T-helper 9 cell (primary cell): ENCODE measurements around the gene EAF1.
"Not testable (repeated sequence)": the region's sequence is repeated elsewhere in the genome, so short reads cannot be mapped to it uniquely, and the experiment has no call there.

Experiments
- DNase-seq: peaks from one replicate; pipeline ENCODE4 v3.0.0-alpha.2; 2020

The EAF1 gene

DNA sequence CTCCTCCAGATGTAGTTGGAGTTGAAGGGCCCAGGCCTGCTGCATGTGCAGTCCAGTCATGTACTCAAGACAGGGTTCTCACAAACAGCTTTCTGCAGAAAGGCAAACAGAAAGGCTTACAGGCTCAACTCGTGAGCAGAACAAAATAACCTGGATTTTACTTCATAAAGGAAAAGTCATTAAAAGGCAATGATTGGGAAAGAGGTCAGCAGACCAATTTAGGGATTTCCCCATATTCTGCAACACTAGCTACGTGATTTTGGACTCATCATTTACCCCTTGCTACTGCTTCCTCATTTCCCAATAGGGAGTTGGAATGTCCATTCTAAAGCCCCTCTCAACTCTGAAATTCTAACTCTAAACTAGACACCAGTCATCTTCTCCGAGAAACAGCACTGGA lies 18.2 kb upstream of the EAF1 start:
- no peak for DNase-seq

DNA sequence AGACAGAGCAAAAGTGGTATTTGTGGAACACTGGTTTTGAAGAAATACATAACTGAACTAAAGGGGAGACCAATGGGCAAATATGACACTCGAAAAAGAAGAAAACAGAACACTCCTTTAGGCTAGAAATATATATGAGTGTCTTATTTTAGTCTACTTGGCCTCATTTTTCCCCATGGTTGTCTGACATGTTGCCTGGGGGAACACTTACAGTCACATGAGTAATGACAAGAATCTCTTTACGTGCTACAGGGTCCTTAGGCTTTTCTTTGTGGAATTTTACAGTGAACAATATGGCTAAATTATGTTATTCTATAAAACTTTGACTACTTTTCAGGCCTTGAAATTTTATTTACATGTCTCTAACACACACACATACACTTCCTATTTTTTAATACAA lies 17.6 kb upstream of the EAF1 start:
- no peak for DNase-seq

DNA sequence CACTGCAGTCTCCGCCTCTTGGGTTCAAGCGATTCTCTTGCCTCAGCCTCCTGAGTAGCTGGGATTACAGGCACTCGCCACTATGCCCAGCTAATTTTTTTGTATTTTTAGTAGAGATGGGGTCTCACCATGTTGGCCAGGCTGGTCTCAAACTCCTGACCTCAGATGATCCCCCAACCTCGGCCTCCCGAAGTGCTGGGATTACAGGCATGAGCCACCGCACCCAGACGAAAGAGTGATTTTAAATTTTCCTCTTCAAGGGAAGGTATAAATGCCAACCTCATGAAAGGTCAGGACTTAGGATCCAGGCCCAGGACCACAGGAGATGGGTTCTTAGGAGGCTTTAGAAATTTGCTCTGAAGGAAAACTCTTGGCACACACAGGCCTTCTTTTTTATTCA lies 16.4 kb upstream of the EAF1 start:
- not testable (repeated sequence) for DNase-seq

DNA sequence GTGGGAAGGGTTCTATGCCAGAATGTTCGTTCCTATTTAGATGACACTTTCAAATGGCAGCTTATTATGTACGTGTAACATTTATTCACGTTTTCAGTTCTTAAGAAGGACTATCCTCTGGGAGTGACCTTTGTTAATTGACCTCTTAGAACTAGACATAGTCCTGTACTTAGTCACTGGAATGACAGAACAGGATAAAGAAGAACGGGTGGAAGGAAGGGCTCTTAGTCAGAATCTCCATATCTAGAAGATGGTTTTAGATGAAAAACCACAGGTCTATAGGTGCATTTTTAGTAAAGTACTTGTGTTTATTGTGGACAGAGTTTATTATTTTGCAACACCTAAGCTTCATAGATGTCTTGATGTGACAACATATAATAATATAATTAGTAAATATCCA lies 6.5 kb upstream of the EAF1 start:
- no peak for DNase-seq

DNA sequence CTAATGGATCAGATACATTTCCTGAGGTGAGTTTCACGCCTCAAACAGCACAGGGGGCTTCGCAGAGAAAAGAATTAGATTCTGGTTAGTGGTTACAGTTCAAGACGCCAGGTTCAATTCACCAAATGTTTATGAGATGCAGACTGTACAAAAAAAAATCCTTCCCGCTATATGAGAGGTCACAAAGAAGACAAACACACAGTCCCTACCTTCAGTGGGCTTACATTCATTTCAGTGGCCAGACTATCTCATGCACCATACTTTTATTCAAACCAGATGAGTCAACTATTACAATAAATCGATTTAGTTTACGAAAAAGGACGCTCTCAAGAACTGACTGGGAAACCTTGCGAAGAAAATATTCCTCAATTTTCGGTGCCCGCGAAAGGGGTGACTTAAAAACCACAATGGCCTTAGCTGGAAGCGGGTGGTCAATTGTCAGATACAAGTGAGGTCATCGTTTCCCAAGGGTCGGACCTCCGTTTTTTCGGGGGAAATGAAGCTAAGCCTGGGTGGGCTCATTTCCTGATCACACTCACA lies 749 bp upstream of the EAF1 start:
- DNase-seq: no peak

DNA sequence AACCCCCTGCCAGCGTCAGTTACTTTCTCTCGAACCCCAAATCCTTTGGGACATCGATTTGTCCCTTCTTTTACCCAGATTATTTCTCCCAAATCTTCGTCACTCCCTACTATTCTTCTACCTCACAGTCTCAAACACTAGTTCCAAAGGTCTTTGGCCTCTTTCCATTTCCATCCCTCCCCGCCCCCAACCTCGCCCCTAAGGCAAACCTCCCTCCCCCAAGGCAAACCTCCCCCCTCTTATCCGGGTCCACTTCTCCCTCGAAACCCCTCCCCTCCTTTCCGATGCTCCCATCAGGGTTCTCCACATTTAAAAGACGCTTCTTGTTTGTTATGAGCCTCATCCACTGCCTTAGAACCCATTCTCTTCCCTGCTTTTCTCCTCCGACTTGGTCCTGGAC lies 583 bp downstream of the EAF1 start:
- no peak for DNase-seq

DNA sequence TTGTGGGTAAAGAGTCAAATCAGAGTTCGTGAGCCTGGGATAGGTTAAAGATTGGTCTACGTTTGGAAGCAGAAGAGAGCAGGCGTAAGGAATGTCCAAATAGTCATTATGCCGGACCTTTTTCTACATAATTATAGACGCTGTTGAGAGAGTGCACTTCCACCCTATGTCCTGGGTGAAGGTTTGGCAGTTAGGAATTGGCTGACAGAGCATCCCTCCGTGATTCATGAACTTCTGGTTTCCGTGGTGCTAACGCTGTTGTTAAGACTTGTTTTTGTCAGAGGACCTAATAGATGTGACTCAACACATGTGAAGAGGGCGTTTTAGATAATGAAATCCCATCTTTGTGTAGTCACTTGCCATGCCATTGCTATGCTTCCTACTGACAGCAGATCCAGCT lies 1.1 kb downstream of the EAF1 start:
- DNase-seq: no peak

DNA sequence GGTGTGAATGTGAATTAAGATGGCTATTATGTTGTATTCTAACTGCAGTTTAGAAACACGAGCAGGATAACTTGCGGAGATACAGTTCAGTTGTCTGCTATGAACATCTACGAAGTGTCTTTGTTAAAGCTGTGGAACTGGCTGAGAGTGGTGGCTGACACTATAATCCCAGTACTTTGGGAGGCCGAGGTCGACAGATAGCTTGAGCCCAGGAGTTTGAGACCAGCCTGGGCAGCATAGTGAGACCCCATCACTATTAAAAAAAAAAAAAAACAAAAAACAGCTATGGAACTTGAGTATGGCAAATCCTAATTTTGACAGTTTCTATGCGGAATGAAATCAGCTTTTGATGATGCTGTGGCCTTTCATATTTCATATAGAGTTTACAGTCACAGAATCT lies 1.7 kb downstream of the EAF1 start:
- no peak for DNase-seq

DNA sequence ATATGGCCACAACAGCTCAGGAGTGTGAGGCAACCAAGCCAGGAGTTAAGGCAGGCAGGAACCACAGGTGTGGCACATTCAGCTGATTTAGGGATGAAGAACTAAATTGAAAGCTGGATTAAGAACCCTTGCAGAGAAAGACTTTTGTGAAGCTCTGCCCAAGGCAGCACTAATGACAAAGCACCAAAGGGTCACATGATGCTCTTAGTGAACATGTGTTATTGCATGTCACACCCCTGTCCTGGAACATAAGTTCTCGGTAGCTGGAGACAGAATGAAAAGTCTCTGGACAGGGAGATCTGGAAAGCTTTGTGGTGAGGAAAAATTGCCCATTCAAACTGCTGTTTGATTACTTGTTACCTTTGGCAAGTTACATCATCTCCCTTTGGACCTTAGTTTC lies 3.2 kb downstream of the EAF1 start:
- DNase-seq: no peak

DNA sequence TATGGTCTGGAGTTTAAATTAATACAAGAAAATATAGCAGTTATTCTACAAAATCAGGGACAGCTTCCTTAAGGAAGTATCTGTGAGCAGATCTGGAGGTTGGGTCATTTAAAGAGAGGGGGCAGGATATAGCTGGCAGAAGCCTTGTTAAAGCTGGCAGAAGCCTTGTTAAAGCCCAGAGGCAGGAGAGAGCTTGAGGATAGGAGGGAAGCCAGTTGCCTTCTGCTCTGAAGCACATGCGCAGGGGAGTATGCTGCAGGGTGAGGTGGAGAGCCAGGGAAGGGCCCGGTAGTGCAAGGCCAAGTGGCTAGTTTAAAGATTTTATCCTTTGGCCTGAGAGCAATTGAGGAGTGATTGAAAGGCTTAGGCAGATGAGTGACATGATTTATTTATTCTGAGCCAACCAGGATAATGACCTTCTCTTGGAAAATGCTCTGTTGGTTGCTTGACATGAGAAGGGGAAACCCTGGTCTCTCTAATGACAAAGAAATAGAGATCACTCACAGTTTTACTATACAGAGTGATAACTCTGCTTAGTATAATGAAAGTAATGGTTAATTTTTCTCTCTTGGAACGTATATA lies 3.9 kb downstream of the EAF1 start:
- no peak for DNase-seq

DNA sequence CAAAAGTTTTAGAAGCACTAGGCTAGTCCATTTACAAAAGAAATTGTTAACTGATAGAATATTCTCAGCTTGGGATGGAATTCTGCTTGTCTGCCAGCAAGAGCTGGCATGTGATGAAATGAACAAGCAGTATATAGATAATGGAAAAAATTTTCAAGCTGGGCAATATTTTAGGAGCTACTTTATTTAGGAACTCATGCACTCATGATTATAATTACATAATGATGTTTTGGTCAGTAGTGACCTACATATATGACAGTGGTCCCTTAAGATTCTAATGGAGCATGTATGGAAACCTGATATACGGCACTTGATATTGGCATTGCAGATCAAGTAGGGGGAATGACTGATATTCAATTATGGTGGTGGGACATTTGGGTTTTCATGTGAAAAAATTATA lies 6.1 kb downstream of the EAF1 start:
- DNase-seq: no peak

DNA sequence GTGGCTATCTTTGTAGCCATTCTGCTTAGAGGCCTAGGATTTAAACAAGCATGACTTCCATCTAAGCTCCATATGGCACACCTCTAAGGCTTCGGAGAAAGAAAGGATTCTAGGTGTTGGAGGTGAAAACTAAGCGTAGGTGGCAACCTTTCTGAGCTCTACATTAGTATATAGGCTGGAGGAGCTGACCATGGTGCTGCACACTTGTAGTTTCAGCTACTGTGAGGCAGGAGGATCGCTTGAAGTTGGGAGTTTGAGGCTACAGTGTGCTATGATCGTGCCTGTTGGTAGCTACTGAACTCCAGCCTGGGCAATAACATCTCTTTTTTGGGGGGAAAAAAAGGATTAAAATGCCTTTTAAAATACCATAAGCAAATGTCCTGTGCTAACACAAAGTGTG lies 7.4 kb downstream of the EAF1 start:
- DNase-seq: no peak

DNA sequence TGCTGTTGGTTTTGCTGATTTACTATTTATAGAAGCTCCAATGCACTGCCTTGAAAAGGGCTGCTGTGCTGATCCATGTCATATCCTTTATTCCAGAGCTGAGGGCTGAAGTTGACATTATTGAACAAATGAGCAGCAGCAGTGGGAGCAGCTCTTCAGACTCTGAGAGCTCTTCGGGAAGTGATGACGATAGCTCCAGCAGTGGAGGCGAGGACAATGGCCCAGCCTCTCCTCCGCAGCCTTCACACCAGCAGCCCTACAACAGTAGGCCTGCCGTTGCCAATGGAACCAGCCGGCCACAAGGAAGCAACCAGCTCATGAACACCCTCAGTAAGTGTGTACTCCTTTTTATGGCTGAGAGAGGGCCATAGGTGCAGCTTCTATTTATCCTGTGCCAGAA lies 8.8 kb downstream of the EAF1 start:
- no peak for DNase-seq

DNA sequence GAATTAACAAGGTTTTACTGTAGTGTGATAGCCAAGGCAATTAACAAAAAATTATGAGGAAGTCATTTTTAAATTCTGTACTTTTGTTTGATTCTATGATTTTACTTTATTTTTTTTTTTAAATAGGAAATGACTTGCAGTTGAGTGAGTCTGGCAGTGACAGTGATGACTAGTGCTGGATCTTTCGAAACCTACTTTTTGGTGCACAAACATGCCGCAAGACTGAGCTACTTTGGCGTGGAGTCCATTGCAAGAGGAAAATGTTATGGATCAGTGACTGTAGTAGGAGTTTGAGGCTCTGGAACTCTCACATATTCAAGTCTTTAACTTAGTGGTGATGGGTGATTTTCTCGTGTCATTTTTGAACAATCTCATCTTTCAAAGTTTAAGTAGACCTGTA lies 11.6 kb downstream of the EAF1 start:
- no peak for DNase-seq

DNA sequence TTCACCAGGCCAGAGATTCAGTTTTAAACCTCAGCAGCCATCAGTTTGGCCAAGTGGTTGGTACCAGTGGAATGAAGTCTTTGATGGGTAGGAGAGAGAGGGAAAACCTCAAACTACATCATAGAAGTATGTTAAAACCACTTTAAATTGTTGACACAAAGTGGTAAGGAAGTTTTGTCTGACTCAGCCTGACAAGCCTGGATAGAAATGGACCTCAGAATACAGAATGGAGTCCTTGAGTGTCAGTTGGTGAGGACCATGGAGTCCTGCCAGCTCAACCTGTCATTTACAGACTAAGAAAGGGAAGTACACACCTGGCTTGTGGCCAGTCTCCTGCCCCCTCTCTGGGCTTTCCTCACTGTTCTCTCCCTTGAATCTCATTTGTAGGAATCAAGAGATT lies 12.1 kb downstream of the EAF1 start:
- no peak for DNase-seq

DNA sequence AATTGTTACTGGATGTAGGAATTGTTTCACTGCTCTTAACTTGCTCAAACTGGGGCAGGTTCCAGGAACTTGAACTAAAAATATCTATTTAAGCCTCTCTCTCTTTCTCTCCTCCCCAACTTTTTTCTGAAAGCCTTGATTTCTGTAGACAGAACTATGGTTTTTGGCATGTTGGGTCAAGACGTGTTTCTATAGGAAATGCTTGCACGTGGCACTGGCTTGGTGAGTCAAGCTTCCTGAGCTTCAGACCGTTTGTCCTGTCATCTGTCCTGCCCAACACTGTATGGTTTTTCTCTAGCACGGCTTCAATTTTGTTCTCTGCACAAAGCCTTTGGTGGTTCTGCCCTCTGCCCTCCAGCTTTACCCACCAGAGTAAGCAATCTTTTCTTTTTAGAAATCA lies 13.5 kb downstream of the EAF1 start:
- no peak for DNase-seq

DNA sequence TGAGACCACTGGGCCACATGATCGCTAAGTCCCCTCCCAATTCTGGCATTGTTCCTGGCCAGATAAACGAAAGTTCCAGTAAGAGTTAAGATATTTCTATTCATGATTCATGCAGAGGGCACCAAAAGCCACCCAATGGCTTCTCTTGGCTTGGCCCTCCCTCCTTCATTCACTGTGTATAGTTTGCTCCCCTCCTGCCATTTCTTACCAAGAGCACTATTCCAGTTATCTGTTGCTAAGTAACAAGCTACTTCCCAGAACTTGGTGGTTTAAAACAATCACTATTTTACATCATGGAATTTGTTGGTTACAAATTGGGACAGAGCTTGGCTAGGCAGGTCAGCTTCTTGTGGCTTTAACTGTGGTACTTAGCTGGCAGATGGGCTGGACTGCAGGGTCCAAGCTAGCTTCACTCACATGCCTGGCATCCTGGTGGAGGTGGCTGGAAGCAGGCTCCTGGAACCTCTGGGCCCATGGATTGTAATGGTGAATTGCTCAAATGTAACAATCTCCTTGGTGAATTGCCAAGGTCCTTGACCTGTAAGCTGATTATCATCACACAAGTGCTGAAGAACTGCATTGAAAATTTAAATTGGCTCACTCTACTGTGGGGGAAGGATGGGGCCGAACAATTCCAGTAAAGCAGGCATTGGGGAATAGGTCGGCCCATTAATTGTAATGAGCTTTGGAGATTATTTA lies 16.6 kb downstream of the EAF1 start:
- DNase-seq: no peak

DNA sequence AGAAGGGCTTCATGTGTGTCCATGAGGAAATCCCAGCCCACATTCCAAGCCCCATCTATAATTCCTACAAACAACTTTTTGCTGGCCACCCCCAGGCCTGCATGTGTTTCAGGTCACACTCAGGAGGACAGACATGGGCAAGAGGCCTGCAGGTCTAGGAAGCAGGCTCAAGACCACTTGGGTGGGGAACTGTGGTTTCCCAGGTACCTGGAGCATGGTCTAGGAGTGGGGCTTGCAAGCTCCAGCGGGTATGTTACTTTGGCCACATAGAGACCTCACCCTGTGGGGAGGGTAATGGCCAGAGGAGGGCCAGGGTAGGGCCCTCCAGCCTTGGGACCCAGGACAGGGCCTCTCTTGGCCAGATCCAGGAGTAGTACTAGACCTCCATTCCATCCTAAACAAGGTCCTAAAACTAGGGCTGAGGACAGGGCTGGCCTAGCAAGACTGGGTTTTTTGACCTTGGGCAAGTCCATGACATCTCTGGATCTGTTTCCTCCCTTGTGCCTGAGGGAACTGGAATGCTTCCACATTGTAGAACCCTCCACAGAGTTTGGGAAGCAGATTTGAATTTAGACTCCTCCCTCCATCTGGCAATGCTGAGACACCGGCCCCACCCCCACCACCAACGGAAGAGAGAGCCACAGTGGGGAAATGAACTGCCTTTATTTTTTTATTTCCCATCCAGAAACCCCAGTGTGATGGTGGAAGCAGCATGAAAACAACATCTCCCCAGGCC lies 22.3 kb downstream of the EAF1 start:
- no peak for DNase-seq

DNA sequence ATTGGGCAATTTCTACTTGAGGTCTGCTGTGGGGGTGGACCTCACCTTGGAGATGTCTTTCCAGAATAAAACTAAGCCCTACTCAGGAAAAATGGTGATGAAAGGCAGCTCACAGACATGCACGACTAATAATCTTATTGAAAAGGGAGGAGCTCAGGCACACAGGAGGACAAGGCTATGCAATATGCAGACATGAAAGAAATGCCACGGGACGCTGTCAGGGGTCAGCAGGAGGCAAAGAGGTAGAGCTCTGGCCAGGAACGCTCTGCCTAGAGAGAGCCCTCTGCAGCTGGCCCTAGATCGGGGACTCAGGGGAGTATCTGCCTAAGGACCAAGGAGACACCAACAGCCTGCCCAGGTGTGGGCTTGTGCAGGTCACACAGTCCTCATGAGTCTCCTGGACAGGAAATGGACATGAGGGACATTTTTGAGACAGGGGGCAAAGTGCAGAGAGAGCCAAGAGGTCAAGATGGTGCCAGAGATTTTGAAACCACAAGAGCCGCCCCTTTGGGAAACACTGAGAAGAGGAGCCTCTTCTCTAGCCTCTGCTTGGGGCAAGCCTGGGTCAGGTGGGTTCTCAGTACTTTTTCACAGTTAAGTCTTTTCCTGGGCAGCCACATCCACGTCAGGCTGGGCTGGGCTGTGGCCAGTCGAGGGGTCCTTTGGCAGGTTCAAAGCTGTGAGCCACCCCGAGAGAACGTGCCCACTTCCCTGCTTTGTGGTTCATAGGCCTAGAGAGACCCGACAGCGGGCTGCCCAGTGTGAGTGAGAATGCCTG lies 23.2 kb downstream of the EAF1 start:
- DNase-seq: no peak

DNA sequence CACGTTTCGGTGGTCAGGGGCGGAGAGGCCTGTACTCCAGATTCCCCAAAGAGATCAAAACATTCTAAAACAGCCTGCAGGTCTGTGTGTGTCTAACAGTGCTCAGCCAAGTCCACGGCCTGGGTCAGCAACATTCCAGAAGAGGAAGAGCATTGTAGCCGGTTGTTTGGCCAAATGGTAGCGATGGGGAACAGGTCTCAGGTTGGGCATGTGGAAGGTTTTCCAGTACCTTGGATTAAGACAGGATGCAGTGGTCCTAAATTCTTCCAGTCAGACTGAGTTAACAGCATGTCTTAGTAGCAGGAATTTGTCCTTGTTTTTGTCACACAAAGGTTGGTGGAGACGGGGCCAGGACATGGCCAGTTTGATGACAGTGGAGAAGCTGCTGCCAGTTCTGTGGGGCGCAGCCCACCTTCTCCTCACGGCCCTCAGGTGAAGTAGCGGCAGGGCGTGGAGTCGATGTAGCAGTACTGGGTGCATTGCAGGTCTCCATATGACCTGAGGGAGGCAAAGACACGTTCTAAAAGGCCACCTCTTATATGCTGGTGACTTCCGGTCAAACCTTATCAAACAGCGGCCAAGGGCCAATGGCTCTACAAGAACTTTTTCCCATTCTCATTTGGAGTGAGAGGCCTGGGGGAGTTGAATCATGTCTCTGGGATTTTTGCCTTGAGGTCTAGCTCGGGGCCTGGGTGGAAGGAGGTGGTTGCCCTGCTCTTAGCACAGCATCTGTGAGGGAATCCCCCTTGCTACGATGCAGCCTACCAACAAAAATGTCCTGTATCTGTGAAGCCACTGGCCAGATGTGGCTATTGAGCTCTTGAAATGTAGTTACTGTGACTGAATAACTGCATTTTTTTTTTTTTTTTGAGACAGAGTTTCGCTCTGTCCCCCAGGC lies 24.1 kb downstream of the EAF1 start:
- no peak for DNase-seq

DNA sequence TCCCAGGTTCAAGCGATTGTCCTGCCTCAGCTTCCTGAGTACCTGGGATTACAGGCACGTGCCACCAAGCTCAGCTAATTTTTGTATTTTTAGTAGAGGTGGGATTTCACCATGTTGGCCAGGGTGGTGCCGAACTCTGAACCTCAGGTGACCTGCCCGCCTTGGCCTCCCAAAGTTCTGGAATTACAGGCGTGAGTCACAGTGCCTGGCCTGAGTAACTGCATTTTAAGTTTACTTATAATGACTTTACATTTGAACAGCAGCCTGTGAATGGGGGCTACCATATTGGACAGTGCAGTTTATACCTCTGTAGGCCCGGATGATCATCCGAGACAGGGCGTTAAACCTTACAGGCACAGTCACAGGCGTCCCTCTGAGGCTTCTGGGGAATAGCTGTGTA lies 24.8 kb downstream of the EAF1 start:
- no peak for DNase-seq

DNA sequence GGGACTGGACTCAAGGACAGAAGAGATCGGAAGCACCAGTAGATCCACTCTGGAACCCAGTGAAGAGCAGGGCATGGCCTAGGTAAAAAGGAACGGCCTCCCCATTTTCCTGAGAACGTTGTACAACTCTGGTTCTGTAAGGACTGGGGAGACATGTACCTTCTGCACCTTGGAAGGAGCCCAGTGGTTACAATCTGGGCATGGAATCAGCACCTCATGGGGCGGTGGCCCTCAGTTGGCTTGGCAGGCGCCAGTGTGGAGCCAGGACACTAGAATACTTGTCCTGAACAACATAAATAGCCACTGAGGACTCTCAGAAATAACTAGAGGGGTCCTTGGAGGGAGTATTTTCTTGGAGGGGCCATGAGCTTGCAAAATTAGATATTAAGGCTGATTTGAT lies 25.6 kb downstream of the EAF1 start:
- no peak for DNase-seq
